CD4-positive, alpha-beta T cell (primary cell): Measurements from ENCODE around the gene MRNIP. TPM values are rescaled to one million over a fixed set of nuclear protein-coding genes. Genes with fewer than 3 reads are reported as not detected.

Experiments used
- ATAC-seq: fragments of 200-7000 bp; cut with Tn5 transposase; one replicate; pipeline ENCODE4 v1.10.0; 2022; ENCODE audit warnings: mild to moderate bottlenecking; ENCODE audit not compliant: poor library complexity
- CTCF ChIA-PET: fragments of 350-600 bp; sonication (Branson Sonifier 250); formaldehyde crosslinking; loops from one replicate; lab custom pipeline; 2021; ENCODE audit warnings: antibody characterized with exemption, inconsistent platforms; lab: Charles Lee
- POLR2A ChIA-PET: fragments of 350-600 bp; sonication (Branson Sonifier 250); formaldehyde crosslinking; loops from one replicate; lab custom pipeline; 2021; ENCODE audit warnings: antibody characterized with exemption, inconsistent platforms; lab: Charles Lee
- DNase-seq, 14 experiments: peaks; one replicate each; pipeline ENCODE4 v3.0.0-alpha.2; 2013 to 2020; ENCODE audit warnings: mixed read lengths in 2 of 14
- H3K27ac ChIP-seq, 2 donors: one replicate each; pipeline versions ENCODE4 v1.5.1 to v1.7.0; 2013; ENCODE audit warnings: low read length in 2 of 2, low read depth in 1 of 2, mild to moderate bottlenecking in 1 of 2
- H3K27me3 ChIP-seq, 2 experiments: 1 replicate in 1 of 2; 2 replicates in 1 of 2; pipeline versions ENCODE4 v1.6.1 to v1.7.0; 2013; ENCODE audit warnings: low read length in 2 of 2, control low read depth in 1 of 2, mild to moderate bottlenecking in 1 of 2, moderate library complexity in 1 of 2; ENCODE audit not compliant: insufficient read depth in 2 of 2, control insufficient read depth in 1 of 2
- H3K36me3 ChIP-seq: one replicate; pipeline ENCODE4 v1.6.1; 2013; ENCODE audit warnings: low read length, control low read depth; ENCODE audit not compliant: insufficient read depth
- H3K4me1 ChIP-seq: one replicate; pipeline ENCODE4 v1.6.1; 2013; ENCODE audit warnings: low read length, control low read depth; ENCODE audit not compliant: insufficient read depth
- H3K4me3 ChIP-seq: one replicate; pipeline ENCODE4 v1.5.1; 2013; ENCODE audit warnings: mild to moderate bottlenecking, low read length, moderate library complexity
- H3K9me3 ChIP-seq, 2 experiments: 1 replicate in 1 of 2; 2 replicates in 1 of 2; pipeline versions ENCODE4 v1.6.1 to v1.7.0; 2013; ENCODE audit warnings: low read length in 2 of 2, mild to moderate bottlenecking in 2 of 2, control low read depth in 1 of 2, moderate library complexity in 1 of 2; ENCODE audit not compliant: control insufficient read depth in 1 of 2, insufficient read depth in 1 of 2
- H3K27ac Mint-ChIP-seq: one replicate; pipeline ENCODE4 v1.8.0; 2020; ENCODE audit warnings: mixed read lengths
- H3K27me3 Mint-ChIP-seq: one replicate; pipeline ENCODE4 v1.8.0; 2021; ENCODE audit warnings: mixed read lengths
- H3K36me3 Mint-ChIP-seq: one replicate; pipeline ENCODE4 v1.8.0; 2021; ENCODE audit warnings: low read depth, mixed read lengths
- H3K4me1 Mint-ChIP-seq: one replicate; pipeline ENCODE4 v1.8.0; 2021; ENCODE audit warnings: low read depth, mixed read lengths
- H3K4me3 Mint-ChIP-seq: one replicate; pipeline ENCODE4 v1.8.0; 2020; ENCODE audit warnings: mild to moderate bottlenecking, mixed read lengths
- H3K9me3 Mint-ChIP-seq: one replicate; pipeline ENCODE4 v1.8.0; 2020; ENCODE audit warnings: mixed read lengths
- intact Hi-C, 2 experiments: fragments of 100-400 bp; cut with DNase I in 1 of 2; cut with micrococcal nuclease in 1 of 2; formaldehyde crosslinking; loops; one replicate each; pipeline versions ENCODE4 v1.15.1 to v1.9.0; 2023 to 2025; cut with DNase I, micrococcal nuclease
- total RNA-seq, 174 experiments: library from RNA in 2 of 174; stranded (reverse) in 2 of 174; gene quantifications; one replicate each; pipeline ENCODE4 v1.2.3 and lab custom pipeline; 2021 to 2026
- TF ChIP-seq, protein P1 (sequence below): fragments of 200-600 bp; IDR thresholded peaks from one replicate; pipeline ENCODE4 v1.8.0; 2022; ENCODE audit warnings: antibody characterized with exemption, mild to moderate bottlenecking

The MRNIP gene
- total RNA-seq, 2 experiments from 2014 or later = 31.8 to 32.8 TPM

DNA sequence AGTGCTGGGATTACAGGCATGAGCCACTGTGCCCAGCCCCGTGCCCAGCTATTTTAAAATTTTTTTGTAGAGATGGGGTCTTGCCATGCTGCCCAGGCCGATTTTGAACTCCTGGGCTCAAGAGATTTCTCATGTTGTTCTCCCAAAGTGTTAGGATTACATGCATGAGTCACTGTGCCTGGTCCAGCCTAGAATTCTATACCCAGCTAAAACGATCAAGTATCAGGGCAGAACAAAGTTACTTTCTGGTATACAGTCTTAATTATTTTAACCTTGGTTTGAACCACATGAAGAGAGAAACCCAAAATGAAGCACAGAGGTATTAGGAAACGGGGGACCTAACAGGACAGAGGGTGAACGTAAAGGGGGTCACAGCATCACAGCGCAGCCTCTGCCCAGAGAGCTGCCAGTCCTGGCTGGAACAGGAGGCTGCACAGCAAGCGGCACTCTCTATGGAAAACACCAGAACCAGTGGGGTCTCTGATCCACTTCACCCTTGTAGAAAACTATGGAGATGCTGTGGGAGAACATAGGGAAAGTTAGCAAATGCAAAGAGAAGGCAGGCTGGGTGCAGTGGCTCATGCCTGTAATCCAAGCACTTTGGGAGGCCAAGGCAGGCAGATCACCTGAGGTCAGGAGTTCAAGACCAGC lies 27.7 kb downstream of the MRNIP start:
- H3K27ac Mint-ChIP-seq = no peak overlapping the region

DNA sequence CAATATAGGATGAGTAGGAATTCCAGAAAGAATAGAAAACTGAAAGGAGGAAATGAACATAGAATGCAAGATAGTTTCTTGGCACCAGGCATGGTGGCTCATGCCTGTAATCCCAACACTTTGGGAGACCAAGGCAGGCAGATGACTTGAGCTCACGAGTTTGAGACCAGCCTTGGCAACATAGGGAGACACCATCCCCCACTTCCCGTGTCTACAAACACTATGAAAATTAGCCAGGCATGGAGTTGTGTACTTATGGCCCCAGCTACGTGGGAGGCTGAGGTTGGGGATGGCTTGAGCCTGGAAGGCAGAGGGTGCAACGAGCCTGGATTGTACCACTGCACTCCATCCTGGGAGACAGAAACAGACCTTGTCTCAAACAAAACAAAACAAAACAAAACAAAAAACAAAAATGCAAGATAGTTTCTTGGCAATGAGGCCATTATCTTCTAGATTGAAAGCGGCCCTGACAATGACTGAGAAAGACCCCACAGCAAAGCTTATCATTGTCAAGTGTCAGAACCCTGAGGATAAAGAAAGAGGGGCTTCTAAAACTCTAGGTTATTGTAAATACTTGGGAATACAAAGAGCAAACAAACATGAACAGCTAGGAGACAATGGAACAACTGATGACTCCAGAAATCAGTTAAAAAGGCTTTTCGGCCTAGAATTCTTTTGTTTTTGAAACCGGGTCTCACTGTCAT lies 28.7 kb downstream of the MRNIP start:
- TF ChIP-seq, protein P1, sequence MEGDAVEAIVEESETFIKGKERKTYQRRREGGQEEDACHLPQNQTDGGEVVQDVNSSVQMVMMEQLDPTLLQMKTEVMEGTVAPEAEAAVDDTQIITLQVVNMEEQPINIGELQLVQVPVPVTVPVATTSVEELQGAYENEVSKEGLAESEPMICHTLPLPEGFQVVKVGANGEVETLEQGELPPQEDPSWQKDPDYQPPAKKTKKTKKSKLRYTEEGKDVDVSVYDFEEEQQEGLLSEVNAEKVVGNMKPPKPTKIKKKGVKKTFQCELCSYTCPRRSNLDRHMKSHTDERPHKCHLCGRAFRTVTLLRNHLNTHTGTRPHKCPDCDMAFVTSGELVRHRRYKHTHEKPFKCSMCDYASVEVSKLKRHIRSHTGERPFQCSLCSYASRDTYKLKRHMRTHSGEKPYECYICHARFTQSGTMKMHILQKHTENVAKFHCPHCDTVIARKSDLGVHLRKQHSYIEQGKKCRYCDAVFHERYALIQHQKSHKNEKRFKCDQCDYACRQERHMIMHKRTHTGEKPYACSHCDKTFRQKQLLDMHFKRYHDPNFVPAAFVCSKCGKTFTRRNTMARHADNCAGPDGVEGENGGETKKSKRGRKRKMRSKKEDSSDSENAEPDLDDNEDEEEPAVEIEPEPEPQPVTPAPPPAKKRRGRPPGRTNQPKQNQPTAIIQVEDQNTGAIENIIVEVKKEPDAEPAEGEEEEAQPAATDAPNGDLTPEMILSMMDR = no peak
- Histone ChIP-seq H3K36me3 (peaks cover 76% of the 10 kb centered on the region), H3K9me3 (no peaks in the 10 kb centered on the region), H3K27ac (no peak overlapping the region), H3K4me3 (no peak overlapping the region), H3K4me1 (peaks cover 8% of the 10 kb centered on the region), H3K27me3 (no peaks in the 10 kb centered on the region)
- peaks cover 92% of the 10 kb centered on the region for H3K36me3 Mint-ChIP-seq
- H3K4me3 Mint-ChIP-seq = no peak overlapping the region
- POLR2A ChIA-PET = interaction anchor here (0.9 to 2.4 kb wide), 2 partner anchors 9 to 29 kb away, joined by 3 to 7 read pairs; partner anchors contain the start of genes MRNIP and SQSTM1
- CTCF ChIA-PET = interaction anchor here (1.3 kb wide), 1 partner anchor 28 kb away, joined by 3 read pairs; no protein-coding TSS in a partner anchor
- no peak for ATAC-seq
- intact Hi-C loops = no loop called here
- peaks cover 16% of the 10 kb centered on the region for H3K4me1 Mint-ChIP-seq
- H3K27me3 Mint-ChIP-seq = no peaks in the 10 kb centered on the region
- DNase-seq = no peak
- H3K9me3 Mint-ChIP-seq = no peaks in the 10 kb centered on the region
- no peak overlapping the region for H3K27ac Mint-ChIP-seq

More for the DNA sequence above, 27.7 kb downstream of the MRNIP start:
- Histone ChIP-seq H3K4me1 (peaks cover 9% of the 10 kb centered on the region), H3K36me3 (peaks cover 65% of the 10 kb centered on the region), H3K4me3 (no peak overlapping the region), H3K27ac (no peak overlapping the region), H3K9me3 (no peaks in the 10 kb centered on the region), H3K27me3 (no peaks in the 10 kb centered on the region)
- no peak for DNase-seq
- intact Hi-C loops = no loop called here
- Mint-ChIP-seq H3K4me3 (no peak overlapping the region), H3K36me3 (peaks cover 89% of the 10 kb centered on the region), H3K4me1 (peaks cover 13% of the 10 kb centered on the region), H3K9me3 (no peaks in the 10 kb centered on the region), H3K27me3 (no peaks in the 10 kb centered on the region)
- no peak for ATAC-seq
- TF ChIP-seq, protein P1 = no peak
- POLR2A ChIA-PET = interaction anchor here (0.8 to 2.4 kb wide), 3 partner anchors 10 to 28 kb away, joined by 3 to 7 read pairs (median 3); partner anchors contain the start of genes MRNIP and SQSTM1
- CTCF ChIA-PET = interaction anchor here (1.3 kb wide), 1 partner anchor 29 kb away, joined by 3 read pairs; no protein-coding TSS in a partner anchor

DNA sequence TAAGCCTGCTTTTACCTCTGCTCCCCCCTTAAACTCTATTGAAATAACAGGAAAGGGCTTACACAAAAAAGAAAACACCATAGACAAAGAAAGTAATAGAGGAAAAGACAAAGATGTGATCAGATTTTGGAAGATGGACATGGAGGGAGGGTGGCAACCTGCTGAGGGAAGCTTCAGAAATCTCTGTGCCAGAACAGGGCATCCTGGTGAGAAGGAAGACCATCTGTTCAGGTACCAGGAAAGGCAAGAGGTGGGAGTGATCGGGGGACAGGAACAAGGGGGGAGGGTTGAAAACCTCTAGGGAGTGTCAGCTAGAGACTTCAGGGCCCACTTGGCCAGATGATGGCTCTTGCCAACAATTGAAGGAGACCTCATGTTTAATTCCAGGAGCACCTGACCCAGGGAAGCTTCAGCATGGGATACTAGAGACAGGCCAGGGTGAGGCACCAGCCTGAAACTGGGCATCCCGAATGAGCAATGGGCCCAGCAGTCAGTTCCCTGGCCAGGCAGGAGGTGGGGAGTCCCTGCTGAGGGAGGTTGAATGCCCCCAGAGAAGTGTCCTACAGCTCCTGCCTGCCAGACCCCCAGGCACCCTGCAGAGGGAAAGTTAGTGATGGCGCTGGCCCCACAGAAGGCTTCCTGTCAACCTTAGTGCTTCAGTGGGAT lies 29.7 kb downstream of the MRNIP start:
- Histone ChIP-seq H3K4me3 (no peak overlapping the region), H3K36me3 (peaks cover 82% of the 10 kb centered on the region), H3K4me1 (peaks cover 15% of the 10 kb centered on the region), H3K27me3 (no peaks in the 10 kb centered on the region), H3K27ac (peak overlapping the region in 1 of 2 donors; percentile 15), H3K9me3 (no peaks in the 10 kb centered on the region)
- TF ChIP-seq, protein P1 = no peak
- Mint-ChIP-seq H3K27me3 (no peaks in the 10 kb centered on the region), H3K4me3 (no peak overlapping the region), H3K9me3 (no peaks in the 10 kb centered on the region), H3K36me3 (peaks cover 99% of the 10 kb centered on the region), H3K27ac (peak overlapping the region; percentile 40), H3K4me1 (peaks cover 21% of the 10 kb centered on the region)
- ChIA-PET POLR2A (interaction anchor here (2.4 kb wide), 1 partner anchor 8 kb away, joined by 7 read pairs; the partner anchor contains the start of gene SQSTM1), CTCF (interaction anchor here (0.6 kb wide), 1 partner anchor 220 kb away, joined by 3 read pairs; no protein-coding TSS in a partner anchor)
- no peak for ATAC-seq
- intact Hi-C loops = no loop called here
- DNase-seq = no peak
